Activated naive CD8-positive, alpha-beta T cell treated with anti-CD3 and anti-CD28 coated beads for 36 hours (primary cell): Measurements from ENCODE around the gene CTXND2. TPM values are rescaled to one million over a fixed set of nuclear protein-coding genes. Genes with fewer than 3 reads are reported as not detected.

Source experiments
- total RNA-seq, 2 experiments: library from RNA; stranded (reverse); gene quantifications; one replicate each; pipeline ENCODE4 v1.2.3, GENCODE V29; 2021

Gene CTXND2
- total RNA-seq, 2 experiments from 2014 or later = not detected

Other genes starting within 250 kb of the CTXND2 start
- gene GOLPH3L, start 190.0 kb upstream of the CTXND2 start, total RNA-seq = 10 to 100 TPM; 15.2 to 15.8 TPM
- not detected for gene HORMAD1, start 166.2 kb upstream of the CTXND2 start, total RNA-seq
- gene CTSS, start 121.4 kb upstream of the CTXND2 start, total RNA-seq = 10 to 100 TPM; 38.5 to 38.9 TPM
- gene CTSK, start 78.9 kb upstream of the CTXND2 start, total RNA-seq = 1 to 10 TPM; 2.4 to 2.6 TPM
- 10 to 100 TPM; 38.5 to 39.2 TPM for gene ARNT, start 10.5 kb upstream of the CTXND2 start, total RNA-seq
- 10 to 100 TPM; 40.4 to 51.1 TPM for gene SETDB1, start 39.2 kb downstream of the CTXND2 start, total RNA-seq
- 100 to 1,000 TPM; 160 to 166 TPM for gene CERS2, start 87.7 kb downstream of the CTXND2 start, total RNA-seq
- not detected for gene ANXA9, start 95.2 kb downstream of the CTXND2 start, total RNA-seq
- gene MINDY1, start 119.8 kb downstream of the CTXND2 start, total RNA-seq = 10 to 100 TPM in 1 of 2 experiments, 1 to 10 TPM in 1; 9.4 to 11.6 TPM
- 10 to 100 TPM; 13.0 to 14.4 TPM for gene PRUNE1, start 121.3 kb downstream of the CTXND2 start, total RNA-seq
- under 1 TPM; 0.52 to 0.54 TPM for gene BNIPL, start 149.4 kb downstream of the CTXND2 start, total RNA-seq
- gene C1orf56, start 160.6 kb downstream of the CTXND2 start, total RNA-seq = 1 to 10 TPM; 1.1 to 1.2 TPM
- gene CDC42SE1, start 172.5 kb downstream of the CTXND2 start, total RNA-seq = 100 to 1,000 TPM; 128 TPM
- 1 to 10 TPM; 4.9 to 5.0 TPM for gene MLLT11, start 173.3 kb downstream of the CTXND2 start, total RNA-seq
- gene GABPB2, start 183.6 kb downstream of the CTXND2 start, total RNA-seq = 10 to 100 TPM; 17.9 to 19.1 TPM